ENCODE results near the gene LCE7A.

Gene LCE7A

DNA sequence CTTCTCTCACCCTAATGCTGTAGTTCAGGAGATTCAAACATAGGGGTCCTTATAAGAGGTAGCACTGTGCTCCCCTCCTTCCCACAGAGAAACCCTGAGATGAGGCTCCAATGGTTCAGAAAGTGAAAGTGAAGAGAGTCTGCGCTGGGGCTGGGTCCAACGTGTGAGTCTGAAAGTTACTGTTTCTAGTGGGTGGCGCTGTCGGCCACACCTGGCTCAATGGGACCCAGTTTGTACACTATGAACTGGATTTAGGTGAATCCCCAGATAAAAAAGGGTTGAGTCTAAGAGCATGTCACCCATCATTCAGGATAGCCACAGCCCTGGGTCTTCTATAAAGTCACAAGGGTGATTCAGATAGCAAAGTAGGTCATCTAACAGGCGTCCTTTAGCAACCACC lies 21.1 kb downstream of the LCE7A start:
- DNase-seq: no peak

DNA sequence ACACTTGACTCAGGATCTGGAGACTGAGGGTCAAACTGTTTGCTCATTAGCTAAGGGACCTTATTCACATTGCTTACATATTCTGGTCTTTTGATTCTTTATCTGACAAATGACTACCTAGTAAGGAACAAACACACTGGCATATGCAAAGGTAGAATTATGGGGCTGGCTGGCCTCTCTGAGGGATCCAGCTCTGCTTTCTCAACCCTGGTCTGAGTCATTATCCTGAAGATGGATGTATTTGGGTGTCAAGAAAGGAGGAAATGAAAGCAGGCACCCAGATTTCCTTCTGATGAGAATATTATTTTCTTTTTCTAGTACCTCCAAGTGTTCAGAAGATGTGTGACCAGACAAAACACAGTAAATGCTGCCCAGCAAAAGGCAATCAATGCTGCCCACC lies 24.3 kb downstream of the LCE7A start:
- DNase-seq: no peak

DNA sequence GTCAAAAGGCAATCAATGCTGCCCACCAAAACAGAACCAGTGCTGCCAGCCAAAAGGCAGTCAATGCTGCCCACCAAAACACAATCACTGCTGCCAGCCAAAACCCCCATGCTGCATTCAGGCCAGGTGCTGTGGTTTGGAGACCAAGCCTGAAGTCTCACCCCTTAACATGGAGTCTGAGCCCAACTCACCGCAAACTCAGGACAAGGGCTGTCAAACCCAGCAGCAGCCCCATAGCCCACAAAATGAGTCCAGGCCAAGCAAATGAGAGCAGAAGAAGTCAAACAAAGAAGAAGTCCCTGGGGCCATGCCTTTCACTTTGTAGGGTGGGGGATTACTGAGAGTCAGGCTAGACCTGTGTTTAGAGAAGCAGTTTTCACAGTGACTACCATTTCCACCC lies 24.7 kb downstream of the LCE7A start:
- no peak for DNase-seq

DNA sequence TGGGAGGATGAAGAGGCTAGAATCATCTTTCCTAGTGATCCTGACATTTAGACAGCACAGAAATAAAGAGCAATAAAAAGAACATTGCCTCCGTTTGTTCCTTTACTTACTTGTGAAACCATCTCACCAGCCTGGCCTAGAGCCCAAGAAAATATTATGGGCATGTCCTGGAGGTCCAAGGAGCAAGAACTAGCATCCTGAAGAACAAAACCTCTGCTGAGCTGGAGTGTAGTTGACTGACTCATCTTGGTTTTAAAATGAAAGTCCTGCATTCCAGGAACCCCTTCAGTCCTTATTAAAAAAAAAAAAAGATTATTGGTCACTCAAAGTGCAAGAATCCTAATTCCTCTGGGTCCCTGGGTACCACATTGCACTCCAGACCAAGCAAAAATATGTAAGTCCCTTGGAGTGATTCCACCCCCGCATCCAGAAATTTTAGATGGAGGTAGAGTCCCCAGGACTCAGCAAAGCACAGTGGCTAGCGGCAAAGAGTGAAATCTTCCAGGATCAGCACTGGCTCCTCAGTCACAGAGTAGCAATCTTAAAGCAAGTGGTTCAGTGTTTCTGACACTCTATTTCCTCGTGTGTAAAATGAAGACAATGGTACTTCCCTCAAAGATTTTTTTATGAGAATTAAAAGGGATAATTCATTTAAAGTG lies 25.3 kb downstream of the LCE7A start:
- DNase-seq: no peak

DNA sequence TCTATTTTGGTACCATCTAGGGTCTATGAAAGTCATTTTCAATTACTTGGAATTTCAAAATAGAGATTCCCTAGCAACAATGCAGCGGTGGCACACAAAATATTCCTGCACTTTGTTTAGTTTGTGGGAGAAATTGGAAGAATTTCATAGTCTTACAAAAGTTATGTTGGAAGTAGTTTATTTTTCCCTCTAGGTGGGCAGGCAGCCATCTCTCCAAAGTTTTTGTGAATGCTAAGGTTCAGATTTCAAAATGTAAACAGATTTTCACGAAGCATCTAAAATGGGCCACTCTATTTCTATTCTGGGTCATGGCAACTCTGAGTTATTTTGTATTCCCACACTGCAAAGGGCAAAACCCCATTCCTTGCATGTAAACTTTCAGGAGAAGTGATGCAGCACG lies 26.3 kb downstream of the LCE7A start:
- DNase-seq: no peak

DNA sequence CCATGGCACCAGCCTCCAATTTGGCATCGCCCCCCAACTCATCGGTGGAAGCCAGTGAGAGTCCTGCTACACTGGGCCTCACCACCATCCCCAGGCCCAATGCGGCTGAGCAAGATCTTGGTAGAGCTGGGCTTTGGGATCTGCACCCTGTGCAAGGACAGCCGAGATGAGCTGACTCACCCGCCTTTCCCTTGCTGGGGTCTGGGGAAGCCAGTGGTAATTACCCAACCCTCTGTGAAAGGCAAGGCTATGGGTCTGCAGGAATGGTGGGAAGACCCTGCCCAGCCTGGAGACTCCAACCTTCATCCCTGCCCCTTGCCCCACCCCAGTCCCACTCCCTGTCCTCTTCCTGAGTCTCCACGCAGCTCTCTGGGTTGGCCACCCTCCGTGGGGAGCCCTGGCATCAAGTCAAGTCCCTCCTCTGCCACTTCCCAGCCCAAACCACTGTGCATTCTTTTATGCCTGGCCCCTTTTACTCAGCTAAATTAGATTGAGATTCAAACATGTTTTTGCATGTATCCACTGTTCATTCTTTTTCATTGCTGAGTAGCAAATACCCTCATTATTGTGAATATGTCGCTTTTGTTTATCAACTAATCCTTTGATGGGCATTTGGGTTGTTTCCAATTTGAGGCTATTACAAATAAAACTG lies 27.1 kb downstream of the LCE7A start:
- no peak for DNase-seq

DNA sequence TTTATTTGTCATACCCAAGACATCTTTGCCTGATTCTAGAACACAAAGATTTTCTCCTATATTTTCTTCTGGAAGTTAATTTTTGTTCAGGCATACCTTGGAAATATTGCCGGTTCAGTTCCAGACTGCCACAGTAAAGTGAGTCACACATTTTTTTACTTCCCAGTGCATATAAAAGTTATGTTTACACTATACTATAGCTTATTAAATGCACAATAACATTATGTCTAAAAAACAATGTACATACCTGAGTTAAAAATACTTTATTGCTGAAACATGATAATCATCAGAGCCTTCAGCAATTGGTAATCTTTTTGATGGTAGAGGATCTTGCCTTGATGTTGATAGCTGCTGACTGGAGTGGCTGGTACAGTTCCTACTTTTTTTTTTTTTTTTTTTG lies 28.3 kb downstream of the LCE7A start:
- DNase-seq: no peak

DNA sequence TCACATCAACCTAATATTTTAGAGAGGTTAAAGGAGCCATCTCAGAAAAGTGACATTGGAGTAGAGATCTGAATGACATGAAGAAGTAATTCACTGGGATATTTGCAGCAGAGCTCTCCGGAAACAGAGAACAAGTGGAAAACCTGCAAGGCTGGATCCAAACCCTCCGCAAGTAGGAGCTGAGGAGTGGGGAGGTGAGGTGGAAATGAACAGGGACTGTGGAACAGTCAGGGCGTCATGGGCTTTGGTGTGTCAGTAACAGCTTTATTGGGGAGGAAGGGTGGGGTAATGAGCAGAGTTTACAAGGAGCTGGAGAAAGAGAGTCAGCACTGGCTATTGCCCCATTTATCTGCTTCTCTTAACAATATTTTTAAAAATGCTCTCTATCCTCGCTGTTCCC lies 39.2 kb downstream of the LCE7A start:
- no peak for DNase-seq

DNA sequence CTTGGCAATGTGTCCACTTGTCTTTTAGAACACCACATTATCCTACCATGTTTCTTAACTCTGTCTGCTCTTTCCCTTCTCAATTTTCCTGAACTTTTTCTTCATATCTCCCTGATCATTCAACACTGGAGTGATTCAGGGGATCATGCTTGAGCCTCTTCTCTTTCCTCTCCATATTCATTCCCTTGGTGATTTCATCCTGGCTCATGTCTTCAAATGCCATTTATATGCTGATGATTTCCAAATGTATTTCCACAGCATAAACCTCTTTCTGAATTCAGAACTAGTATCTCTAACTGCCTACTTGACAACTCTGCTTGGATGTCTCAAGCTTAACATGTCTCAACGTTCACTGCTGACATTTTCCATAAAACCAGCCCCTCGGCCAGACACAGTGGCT lies 40.1 kb downstream of the LCE7A start:
- DNase-seq: no peak

DNA sequence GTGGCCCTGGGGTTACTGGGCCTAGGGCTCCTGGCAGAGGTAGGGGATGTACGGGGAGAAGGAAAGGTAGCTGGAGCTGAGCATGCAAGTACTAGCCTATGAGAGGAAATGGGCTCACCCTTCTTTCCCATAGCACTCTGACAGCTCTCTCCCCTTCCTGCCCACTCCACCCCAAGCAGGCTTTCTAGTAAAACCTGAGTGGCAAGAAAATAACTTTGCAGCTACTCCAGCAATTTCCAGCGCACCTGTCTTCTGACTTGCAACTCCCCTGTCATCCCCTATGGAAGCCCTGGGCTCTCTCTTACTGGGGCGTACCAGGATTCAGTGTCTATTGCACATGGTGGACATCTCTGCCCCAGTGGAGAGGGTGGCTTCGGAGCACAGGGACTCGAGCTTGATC lies 41.8 kb downstream of the LCE7A start:
- no peak for DNase-seq

DNA sequence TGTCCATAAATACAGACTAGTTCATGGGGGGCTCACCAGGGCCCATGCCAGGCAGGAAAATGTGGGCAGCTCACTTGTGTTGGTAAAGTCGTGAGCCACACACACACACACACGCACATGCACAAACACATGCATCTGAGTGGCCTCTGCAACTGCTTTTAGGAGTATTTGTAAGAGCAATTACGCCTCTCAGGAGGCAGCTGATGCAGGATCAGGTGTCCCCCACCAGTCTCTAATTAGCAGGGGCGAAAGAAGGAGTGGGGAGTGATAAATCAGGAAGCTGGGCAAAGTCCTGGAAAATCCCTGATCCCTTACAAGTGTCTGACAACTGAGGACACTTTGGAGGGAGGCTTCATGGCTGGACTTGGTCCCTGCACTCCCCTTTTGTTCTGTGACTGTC lies 42.8 kb downstream of the LCE7A start:
- DNase-seq: no peak

DNA sequence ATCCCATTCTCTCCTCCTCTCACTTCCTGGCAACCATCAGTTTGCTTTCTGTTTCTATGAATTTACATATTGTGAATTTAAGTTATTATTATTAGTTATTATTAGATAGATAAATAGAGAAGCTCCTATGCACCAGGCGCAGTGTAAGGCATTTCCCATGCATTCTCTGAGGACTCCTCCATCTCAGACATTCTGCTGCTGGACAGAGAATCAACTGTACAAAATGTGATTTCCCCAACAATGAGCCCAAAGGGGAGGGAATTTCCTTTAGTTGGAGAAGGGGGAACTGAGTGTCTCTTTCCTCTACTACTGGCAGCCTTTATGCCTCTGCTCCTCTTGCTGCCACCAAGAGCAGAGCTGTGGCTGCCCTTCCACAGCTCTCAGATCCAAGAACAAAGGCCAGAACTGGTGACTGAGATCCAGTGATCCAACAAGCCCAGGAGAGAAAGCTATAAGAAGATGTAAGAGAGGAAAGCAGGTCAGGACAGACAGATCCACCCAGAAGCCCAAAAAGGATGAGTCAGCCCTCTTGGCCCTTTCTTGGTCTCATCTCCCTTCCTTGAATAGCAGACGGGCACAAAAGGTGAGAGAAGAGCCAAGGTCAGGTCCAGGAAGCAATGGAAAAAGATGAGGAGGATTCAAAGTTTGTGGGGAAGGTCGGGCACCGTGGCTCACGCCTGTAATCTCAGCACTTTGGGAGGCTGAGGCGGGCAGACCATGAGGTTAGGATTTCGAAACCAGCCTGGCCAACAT lies 45.1 kb downstream of the LCE7A start:
- no peak for DNase-seq

DNA sequence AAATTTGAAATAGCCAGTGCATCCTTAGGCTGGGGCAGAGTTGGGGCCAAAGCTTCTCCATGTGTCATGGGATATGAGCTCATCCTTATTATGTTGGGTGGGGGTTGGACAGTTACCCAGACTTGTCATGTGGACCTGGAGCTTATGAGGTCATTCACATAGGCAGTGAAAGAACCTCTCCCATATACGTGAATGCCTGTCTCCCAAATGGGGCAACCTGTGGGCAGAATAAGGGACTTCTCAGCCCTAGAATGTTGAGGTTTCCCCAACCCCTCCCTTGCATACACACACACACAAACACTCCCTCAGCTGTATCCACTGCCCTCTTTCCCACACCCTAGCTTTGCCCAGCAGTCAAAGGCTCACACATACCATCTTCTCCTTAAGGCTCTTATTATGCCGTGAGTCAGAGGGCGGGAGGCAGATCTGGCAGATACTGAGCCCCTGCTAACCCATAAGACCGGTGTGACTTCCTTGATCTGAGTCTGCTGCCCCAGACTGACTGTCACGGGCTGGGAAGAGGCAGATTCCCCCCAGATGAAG lies 46.3 kb downstream of the LCE7A start:
- no peak for DNase-seq

DNA sequence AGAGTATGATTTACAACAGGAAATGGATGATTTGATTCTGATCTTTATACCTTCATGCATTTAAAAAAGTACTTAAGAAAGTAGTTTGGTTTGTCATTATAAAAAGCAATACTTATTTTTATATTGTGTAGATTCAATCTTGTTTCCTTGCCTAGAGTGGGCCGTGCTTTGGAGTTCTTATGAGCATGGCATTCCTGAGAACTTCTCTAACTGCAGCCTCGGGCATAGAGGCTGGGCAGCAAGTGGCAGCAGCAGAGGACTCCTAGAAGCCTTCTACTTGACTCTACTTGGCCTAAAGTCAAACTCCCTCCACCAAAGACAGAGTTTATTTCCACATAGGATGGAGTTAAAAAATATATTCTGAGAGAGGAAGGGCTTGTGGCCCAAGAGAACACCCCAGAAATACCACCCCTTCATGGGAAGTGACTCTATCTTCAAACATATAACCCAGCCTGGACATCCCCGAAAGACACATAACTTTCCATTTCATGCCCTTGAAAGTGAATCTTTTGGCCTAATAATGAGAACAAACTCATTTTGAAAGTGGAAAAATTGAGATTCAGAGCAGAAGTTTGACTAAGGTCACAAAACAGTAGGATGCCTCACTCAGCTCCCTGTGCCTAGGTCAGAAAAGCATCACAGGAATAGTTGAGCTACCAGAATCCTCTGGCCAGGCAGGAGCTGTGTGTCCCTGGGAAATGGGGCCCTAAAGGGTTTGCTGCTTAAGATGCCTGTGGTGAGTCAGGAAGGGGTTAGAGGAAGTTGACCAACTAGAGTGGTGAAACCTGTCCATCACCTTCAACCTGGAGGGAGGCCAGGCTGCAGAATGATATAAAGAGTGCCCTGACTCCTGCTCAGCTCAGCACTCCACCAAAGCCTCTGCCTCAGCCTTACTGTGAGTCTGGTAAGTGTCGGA lies 48.1 kb downstream of the LCE7A start, which contains the start of gene IVL:
Gene IVL, plus strand, starts transcription at position 861 of the 916 bp plus-strand sequence. CDS start 1,252 bp downstream, outside the sequence.
- no peak for DNase-seq

DNA sequence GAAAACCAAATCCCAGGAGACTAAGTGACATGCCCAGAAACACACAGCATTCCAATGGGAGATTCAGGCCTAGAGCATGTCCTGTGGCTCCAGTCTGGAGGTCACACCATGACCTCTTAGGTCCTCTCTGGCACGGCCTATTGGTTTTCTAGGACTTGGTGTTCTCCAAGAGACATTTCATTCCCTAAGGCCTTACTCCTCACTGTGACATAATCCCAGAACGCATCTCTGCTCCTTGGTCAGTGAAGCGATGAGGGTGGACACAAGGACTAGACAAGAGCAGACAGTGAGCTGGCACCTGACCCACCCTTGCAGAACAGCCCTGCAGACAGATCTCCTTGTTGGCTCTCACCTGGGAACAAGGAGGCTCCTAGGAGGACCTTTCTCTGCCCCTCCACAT lies 49.4 kb downstream of the LCE7A start:
- no peak for DNase-seq

Measured in stimulated activated CD4-positive, alpha-beta T cell treated with anti-CD3 and anti-CD28 coated beads, Interleukin-1b, Interleukin-23, amount 100 ng/mL, for 48 hours (primary cell).